ENCODE data around the gene DNAJB5.
"Not testable (repeated sequence)": the region's sequence is repeated elsewhere in the genome, so short reads cannot be mapped to it uniquely, and the experiment has no call there.

DNAJB5 gene

GRCh38 chr9:35001285-35001677, 11.7 kb downstream of the DNAJB5 start:
- DNase-seq = no peak

DNA sequence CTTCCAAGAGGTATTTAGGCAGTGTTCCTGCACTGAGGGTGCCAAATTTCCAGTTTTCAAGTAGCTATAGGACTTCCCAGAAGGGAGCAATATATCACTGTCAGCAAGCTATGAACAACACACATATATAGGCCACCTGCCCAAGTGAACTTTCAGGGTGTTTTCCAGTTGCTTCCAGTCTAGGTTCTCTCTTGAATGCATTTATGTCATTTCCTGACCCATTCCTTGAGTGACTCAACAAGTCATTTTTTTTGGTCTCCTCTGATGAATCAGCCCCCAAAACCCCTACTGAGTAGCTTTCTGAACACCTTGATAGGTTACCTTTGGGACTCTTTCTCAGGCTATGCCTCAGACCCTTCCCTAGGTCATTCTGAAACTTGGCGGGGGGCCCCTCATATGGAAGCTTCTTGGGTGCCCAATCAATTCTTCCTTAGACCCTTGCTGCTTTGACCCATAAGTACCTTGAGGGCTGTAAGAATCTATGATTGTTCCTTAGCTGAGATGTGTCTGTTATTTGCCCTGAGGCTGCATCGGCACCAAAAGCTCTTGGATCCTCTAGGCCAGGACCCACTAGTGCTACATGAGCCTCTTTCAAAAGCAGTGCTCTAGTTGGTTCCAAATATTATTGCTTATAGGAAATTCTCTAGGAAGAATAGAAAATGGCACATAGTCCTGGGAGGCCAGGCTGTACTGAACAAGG, 12.4 kb downstream of the DNAJB5 start:
- no peak for DNase-seq

DNA sequence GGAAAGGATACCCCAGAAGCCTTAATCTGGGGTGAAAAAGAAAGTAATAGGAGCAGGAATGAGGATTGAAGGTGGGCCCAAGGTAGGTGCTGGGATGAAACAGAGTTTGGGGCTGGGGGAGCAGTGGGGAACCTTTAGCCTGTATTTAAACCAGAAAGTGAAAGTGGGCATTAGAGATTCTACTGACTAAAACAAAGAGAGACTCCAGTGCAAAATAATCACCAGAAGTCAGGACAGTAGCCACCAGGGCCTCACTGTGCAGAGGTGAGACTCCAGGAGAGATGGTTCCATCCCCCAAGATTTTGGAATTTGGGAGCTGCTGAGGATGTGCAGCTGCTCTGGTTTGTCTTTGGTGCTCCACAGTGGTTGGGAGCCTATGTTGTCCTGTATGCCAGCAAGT, 13.1 kb downstream of the DNAJB5 start:
- DNase-seq = no peak

DNA sequence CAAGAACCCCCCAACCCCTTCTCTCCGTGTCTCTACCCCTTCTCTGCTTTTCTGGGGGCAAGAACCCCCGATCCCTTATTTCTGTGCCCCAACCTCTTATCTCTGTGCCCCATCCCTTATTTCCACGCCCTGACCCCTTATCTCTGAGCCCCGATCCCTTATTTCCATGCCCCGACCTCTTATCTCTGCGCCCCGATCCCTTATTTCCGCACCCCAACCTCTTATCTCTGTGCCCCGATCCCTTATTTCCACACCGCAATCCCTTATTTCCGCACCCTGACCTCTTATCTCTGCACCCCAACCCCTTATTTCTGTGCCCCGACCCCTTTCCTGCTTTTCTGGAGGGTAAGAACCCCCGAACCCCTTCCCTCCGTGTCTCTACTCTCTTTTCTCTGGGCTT, 14.8 kb downstream of the DNAJB5 start:
- not testable (repeated sequence) for DNase-seq

GRCh38 chr9:35010351-35010958, 20.9 kb downstream of the DNAJB5 start:
- DNase-seq = no peak

DNA sequence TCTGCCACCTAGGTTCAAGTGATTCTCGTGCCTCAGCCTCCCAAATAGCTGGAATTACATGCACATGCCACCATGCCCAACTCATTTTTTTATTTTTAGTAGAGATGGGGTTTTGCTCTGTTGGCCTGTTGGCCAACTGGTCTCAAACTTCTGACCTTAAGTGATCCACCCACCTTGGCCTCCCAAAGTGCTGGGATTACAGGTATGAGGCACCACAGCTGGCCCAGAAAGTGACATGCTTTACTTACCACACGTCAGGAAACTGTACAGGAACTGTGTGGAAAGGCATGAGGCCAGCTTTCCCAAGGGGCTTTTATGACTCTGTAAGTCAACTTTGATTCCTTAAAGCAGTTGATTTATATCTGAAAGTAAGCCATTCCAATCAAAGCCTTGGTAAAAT, 25.0 kb downstream of the DNAJB5 start:
- DNase-seq = no peak

DNA sequence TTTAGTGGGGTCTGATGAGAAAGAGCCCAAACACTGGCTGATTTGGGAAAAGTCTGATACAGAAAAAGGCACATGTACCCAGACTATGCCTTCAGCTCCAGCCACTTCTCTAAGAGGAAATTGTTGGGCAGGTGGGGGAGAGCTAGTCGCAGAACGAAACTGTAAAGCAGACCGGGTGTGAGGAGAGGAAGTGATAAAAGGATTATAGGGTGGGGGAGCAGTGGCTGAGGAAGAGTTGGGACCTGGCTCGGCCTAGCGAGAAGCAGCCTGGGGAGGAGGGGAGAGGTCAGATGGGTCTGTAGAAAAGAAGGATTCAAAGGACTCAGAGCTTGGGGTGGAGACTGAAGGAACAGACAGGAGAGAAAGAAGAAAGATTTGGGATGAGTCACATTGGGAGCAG, 33.9 kb downstream of the DNAJB5 start:
- not testable (repeated sequence) for DNase-seq

GRCh38 chr9:35026671-35027070, 37.1 kb downstream of the DNAJB5 start:
- no peak for DNase-seq

DNA sequence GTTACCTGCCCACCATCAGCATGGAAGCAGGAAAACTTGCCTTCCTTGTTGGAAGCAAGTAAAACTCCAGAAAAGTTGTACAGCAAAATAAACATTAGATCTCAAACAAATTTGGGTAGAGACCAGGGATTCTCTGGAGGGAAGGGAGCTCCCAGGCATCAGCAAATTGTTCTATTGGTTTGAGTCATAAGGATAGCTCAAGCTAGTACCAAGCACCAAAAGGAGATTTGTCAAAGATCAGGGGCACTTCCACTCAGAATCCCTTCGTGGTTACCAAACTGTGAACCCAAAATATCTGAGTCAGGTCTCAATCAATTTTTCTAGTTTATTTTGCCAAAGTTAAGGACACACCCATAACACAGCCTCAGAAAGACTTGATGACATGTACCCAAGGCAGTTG, 37.8 kb downstream of the DNAJB5 start:
- no peak for DNase-seq

DNA sequence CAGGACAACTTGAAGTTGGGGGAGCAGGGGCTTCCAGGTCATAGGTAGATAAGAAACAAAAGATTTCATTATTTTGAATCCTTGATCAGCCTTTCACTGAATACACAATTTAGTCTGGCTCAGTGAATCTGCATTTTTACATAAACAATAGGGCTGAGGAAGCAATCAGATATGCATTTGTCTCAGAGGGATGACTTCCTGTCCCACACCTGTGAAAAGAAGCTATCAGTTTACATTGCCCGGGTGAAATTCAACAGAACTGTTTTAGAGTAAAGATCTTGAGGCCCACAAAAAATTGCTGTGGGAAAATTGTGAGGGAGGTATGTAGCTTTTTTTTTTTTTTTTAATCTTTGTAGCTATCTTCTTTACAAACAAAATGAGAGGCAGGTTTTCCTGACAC, 38.3 kb downstream of the DNAJB5 start:
- no peak for DNase-seq

DNA sequence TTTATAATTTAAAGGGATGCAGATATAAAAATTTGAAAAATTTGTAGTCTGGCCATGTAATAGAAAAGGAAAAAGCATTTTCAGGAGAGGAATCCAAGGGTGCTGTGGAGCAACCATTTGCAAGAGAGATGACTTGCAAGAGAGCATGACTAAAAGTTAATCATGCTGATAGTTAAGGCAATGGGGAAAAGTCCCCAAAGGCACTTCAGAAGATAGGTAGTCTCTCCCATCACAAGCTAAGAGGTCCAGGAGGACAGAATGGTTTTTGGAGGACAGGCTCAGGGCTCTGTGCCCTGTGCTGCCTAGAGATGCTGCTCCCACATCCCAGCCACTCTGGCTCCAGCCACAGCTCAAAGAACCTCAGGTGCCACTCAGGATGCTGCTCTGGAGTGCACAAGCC, 38.8 kb downstream of the DNAJB5 start:
- DNase-seq = no peak

GRCh38 chr9:35029241-35029640, 39.7 kb downstream of the DNAJB5 start:
- no peak for DNase-seq

DNA sequence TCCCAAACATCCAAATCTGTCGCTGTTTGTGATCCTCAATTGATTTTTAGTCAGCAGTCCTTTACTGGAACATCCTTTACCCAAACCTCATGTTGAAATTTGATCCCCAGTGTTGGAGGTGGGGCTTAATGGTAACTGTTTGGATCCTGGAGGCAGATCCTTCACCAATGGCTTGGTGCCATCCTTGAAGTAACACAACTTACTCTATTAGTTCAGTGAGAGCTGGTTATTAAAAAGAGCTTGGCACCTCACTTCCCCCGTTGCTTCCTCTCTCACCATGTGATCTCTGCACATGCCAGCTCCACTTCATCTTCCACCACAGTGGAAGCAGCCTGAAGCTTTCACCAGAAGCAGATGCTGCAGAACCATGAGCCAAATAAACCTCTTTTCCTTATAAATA, 40.3 kb downstream of the DNAJB5 start:
- no peak for DNase-seq

DNA sequence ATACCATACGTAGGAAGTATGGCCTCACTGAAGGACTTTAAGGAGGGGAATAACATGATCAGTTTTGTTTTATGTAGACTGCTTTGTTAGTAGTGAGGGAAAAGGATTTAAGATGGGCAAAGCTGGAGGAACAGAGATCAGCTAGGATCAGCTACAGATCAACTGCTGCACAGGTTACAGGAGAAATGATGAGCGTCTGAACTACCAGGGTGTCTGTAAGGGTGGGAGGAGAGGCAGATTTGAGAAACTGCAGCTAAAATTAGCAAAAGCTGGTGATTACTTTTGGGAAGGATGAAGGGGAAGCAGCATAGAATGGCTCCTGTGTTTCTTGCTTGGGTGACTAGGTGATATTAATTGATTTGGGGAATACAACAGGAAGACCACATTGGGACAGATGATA, 43.6 kb downstream of the DNAJB5 start:
- no peak for DNase-seq

DNA sequence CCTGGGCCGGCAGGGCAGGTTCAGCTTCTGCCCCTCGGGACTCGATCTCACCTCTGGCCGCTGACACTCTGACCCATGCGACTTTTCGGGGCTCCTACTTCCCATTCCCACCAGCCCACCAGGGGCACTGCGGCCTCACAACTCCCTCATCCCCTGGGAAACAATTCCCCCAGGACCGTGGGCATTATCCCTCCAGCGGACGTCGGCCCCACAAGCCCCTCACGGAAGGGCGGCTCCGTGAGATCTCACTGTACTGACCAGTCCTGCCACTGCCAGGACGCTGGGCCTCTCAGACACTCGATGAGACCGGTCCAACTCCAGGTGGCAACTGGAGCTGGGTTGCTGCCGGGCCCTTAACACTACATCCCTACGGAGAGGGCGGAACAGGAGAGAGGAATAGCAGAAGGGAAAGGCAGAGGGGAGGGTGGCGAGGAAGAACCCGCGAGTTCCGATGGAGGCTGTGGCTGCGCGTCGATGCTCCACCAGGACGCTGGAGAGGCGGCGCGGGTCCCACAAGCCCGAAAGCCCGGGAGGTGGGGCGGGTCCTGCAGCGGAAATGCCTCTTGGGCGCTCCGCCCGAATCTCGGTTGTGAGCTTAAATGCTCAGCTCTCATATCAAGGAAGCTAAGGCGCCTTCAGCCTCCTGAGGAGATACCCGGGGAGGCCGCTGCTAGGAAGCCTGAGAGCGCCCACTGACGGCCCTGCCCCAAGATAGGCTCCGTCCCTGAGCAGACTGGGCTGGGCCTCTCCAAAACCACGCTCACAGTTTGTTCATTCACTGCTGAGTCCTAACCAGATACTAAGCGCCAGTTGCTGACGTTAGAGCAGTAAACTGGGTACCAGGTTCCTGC, 46.5 kb downstream of the DNAJB5 start:
- peak; percentile 54 for DNase-seq

GRCh38 chr9:35042081-35042604, 52.6 kb downstream of the DNAJB5 start:
- no peak for DNase-seq

- no peak for DNase-seq
These were observed 53.5 kb downstream of the DNAJB5 start for GRCh38 chr9:35042891-35043545.

DNA sequence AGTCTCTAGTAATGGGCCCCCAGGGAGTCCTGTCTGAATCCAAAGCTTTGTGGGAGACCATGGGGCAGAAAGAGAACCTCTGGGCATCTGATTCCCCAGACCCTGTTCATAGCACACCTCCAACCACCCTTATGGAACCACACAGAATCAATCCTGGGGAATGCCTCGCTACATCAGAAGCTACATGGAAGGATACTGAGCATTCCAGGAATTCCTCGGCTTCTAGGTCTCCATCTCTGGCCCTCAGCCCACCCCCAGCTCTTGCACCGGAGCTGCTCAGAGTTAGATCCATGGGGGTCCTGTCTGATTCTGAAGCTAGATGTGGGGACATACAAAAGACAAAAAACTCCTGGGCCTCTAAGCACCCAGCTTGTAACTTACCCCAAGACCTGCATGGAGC, 54.5 kb downstream of the DNAJB5 start:
- no peak for DNase-seq

All from eye (tissue), 1 donor.